Activated naive CD8-positive, alpha-beta T cell (primary cell): ENCODE data around the gene CES3.

ENCODE experiments used
- H3K27ac Mint-ChIP-seq: one replicate; pipeline ENCODE4 v1.8.0; 2021; ENCODE audit warnings: mixed read lengths
- H3K27me3 Mint-ChIP-seq: one replicate; pipeline ENCODE4 v1.8.0; 2021; ENCODE audit warnings: mixed read lengths
- H3K36me3 Mint-ChIP-seq: one replicate; pipeline ENCODE4 v1.8.0; 2021; ENCODE audit warnings: mixed read lengths
- H3K4me1 Mint-ChIP-seq: one replicate; pipeline ENCODE4 v1.8.0; 2021; ENCODE audit warnings: low read depth, mixed read lengths
- H3K4me3 Mint-ChIP-seq: one replicate; pipeline ENCODE4 v1.8.0; 2021; ENCODE audit warnings: mild to moderate bottlenecking, mixed read lengths
- H3K9me3 Mint-ChIP-seq: one replicate; pipeline ENCODE4 v1.8.0; 2021; ENCODE audit warnings: low read depth, mixed read lengths

Gene CES3

DNA sequence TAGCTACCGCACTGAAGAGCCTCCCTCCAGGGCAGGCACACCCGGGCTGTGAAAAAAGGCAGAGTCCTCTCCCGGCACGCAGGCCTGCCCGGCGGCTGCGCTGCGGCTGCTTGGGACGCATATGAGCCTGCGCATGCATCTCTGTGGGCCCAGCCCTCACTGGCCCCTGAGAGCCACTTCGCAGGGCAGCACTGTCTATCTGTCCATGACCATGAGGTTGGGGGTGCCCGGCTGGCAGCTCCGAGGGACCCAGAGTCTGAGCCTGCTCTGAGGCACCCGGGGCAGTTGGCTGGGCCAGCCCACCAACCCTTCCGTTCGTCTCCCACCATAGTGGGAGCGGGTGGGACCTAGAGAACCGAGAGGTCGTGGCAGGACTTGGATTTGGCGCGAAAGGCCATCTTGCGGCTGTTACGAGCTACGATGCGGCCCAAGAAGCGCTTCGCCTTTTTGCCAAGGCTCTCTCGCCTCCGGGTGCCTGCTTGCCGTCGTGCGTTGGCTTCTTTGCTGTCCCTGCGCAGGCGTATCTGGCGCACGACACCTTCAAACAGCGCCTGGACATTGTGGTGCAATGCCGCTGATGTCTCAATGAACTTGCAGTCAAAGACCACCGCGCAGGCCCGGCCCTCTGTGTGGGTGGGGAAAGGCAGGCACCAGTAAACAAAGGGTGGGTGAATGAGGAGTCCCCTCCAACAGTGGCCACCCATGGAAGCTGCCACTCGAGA lies 39.2 kb upstream of the CES3 start:
- Mint-ChIP-seq H3K27me3 (peaks cover 12% of the 10 kb centered on the region), H3K27ac (no peak overlapping the region), H3K9me3 (no peaks in the 10 kb centered on the region), H3K4me3 (no peak overlapping the region), H3K4me1 (peaks cover 3% of the 10 kb centered on the region), H3K36me3 (no peaks in the 10 kb centered on the region)

DNA sequence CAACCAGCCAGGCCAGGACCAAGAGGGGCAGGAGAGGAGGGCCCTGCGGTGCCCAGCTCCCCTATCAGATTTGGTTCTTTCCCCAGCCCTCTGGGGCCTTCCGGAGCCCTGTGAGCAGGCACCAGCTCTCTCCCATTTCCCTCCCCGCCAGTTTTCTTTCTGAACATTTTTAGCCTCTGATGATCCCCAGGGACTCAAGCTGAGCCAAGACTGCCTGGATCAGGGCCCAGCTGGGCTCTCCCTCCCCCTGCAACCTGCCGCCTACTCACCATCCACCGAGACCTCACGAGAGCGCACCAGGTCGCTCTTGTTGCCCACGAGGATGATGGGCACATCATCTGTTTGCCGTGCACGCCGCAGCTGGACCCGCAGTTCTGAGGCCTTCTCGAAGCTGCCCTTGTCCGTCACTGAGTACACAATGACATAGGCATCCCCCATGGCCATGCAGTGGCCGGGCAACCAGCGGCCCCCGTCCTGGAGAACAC lies 37.8 kb upstream of the CES3 start:
- H3K27ac Mint-ChIP-seq: no peak overlapping the region
- H3K27me3 Mint-ChIP-seq: peaks cover 12% of the 10 kb centered on the region
- no peaks in the 10 kb centered on the region for H3K9me3 Mint-ChIP-seq
- no peaks in the 10 kb centered on the region for H3K36me3 Mint-ChIP-seq
- peaks cover 3% of the 10 kb centered on the region for H3K4me1 Mint-ChIP-seq
- H3K4me3 Mint-ChIP-seq: no peak overlapping the region

DNA sequence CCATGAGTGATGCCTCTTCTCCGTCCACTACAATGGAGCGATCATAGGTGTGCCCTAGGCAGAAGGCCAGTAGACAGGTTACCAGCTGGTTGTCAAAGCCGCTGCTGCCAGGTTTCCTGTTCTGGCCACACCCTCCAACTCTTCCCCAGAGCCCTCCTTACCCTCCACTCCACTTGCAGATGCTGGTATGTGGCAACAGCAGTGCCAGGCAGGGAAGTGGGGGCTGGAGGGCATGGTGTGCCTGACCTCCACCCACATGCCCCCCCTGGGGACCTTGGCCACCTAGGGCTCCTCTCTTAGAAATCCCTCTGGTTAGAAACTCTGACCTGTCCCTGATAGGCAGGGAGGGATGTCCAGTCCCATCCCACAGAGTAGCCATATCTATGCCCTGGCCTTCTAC lies 37.2 kb upstream of the CES3 start:
- H3K4me3 Mint-ChIP-seq: no peak overlapping the region
- peaks cover 3% of the 10 kb centered on the region for H3K4me1 Mint-ChIP-seq
- H3K27ac Mint-ChIP-seq: no peak overlapping the region
- H3K27me3 Mint-ChIP-seq: peaks cover 12% of the 10 kb centered on the region
- no peaks in the 10 kb centered on the region for H3K9me3 Mint-ChIP-seq
- H3K36me3 Mint-ChIP-seq: no peaks in the 10 kb centered on the region

DNA sequence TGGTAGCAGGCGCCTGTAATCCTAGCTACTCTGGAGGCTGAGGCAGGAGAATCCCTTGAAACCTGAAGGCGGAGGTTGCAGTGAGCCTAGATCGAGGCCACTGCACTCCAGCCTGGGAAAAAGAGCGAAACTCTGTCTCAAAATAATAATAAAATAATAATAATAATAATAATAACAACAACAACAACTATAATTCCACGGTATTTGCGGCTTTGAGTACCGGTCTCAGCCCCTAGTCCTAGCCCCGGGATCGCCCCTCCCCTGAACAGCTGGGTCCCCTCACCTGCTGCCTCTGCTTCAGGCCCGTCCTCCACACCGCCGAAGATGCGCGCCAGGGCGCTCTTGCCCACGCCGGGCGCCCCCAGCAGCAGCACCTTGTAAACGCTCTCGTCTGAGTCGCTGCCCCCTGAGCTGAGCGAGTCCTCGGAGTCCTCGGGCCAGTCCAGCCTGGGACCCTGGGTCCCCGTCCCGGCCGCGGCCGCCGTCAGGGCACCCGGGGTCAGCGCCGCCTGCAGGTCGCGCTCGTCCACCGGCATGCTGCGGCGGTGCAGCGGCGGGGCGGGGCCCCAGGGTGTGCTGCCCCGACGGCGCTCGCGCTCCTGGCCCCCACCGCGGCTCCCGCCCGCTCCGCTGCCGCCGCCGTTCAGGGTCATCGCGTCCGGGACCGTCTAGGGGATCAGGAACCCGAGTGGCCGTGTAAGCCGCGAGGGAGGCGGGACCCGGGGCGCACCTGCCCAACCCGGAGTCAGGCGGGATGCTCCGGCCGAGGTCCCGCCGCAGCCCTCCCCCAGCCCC lies 36.3 kb upstream of the CES3 start:
- H3K4me3 Mint-ChIP-seq: peak overlapping the region; percentile 38

DNA sequence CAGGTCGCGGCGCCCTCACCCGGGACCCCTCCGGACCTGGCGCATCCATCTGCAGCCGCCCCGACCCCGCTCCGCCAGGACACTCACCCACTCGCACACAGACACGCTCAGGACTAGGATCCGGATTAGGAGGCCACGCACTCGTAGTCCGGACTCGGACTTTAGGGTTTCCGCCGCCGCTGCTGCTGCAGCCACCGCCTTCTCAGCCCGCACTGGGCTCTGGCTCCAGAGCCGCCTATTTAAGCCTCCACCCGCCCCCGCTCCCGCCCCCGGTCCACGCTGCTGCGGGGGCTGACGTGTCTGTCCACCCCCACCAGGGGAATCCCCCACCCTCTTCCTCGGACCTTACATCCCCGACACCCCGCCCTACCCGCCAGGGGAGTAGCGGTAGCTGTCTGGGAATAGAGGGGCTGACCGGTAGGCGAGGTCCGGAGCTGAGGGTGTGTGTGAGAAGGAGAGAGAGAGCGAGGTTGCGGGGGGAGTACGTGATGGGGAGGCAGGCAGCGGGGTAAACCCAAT lies 35.7 kb upstream of the CES3 start, which contains the start of gene RRAD:
Gene RRAD (minus strand): TSS at position 214 of the 519 bp plus-strand sequence. CDS start 356 bp downstream, outside the sequence.
- Mint-ChIP-seq H3K27ac (no peak within 1 kb of the TSS), H3K36me3 (no peaks in the 10 kb centered on the region), H3K9me3 (no peaks in the 10 kb centered on the region), H3K4me1 (peaks cover 3% of the 10 kb centered on the region), H3K27me3 (peaks cover 9% of the 10 kb centered on the region), H3K4me3 (peak within 1 kb of the TSS; percentile 73)

More for the DNA sequence above, 36.3 kb upstream of the CES3 start:
- Mint-ChIP-seq H3K9me3 (no peaks in the 10 kb centered on the region), H3K27ac (no peak overlapping the region), H3K4me1 (peaks cover 3% of the 10 kb centered on the region), H3K36me3 (no peaks in the 10 kb centered on the region), H3K27me3 (peaks cover 9% of the 10 kb centered on the region)

DNA sequence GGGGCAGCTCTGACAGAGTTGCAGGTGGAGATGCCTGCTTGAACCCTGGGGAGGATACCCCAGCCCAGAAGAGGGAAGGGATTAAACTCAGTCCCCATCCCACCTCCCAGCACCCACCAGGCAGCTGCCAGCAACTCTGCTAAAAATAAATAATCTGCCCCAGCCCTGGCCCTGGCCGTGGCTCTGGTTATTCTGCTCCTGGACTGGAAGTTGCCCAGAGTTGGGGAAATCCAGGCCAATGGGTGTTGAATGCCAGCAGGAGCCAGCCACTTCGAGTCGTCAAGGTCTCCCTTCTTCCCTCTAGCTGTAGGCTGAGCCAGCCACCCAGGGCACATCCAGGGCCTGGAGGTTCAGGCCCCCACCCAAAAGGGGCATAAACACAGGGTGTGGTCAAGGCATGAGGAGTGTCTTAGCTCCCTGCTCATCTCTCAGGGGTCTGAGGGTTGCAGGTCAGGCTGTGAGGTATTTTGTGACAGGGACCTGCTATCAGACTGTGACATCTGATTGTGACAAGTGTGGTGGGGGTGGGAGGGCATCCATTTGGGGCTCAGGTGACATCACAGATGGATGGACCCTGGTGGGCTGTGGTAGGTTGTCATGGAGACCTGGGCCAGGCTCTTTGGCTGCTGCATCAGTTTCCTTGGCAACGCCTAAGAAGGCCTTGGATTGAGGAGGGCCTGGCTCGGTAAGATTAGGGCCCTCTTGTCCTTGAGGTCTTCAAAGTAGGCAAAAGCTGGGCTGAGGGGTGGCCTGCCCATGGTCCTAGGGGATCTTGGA lies 34.7 kb upstream of the CES3 start:
- Mint-ChIP-seq H3K27me3 (peaks cover 8% of the 10 kb centered on the region), H3K4me3 (peak overlapping the region; percentile 20)

DNA sequence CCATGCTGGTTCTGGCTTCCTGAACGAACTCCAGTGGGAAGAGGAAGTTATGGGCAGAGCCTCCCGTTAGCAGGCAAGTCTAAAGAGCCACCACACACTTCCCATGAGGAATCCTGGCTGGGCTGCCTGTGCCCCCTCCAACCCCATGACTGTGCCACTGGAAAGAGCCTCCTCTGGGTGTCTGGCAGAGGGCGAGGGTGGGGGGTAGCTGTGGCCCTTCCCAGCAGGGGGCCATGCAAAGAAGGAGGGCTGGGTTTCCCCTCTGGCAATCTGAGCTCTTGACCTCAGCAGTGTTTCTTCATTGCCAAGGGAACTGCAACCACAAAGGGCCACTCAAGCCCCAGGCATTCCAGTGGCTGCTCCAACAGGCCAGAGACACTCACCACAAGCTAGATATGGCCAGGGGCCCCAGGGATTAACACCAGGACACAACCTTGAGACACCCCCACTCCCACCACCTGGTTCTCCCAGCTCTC lies 34.1 kb upstream of the CES3 start:
- Mint-ChIP-seq H3K36me3 (no peaks in the 10 kb centered on the region), H3K4me3 (no peak overlapping the region), H3K27me3 (peaks cover 7% of the 10 kb centered on the region), H3K27ac (no peak overlapping the region), H3K9me3 (no peaks in the 10 kb centered on the region), H3K4me1 (peaks cover 8% of the 10 kb centered on the region)

More for the DNA sequence above, 34.7 kb upstream of the CES3 start:
- Mint-ChIP-seq H3K27ac (no peak overlapping the region), H3K36me3 (no peaks in the 10 kb centered on the region), H3K4me1 (peaks cover 3% of the 10 kb centered on the region), H3K9me3 (no peaks in the 10 kb centered on the region)

DNA sequence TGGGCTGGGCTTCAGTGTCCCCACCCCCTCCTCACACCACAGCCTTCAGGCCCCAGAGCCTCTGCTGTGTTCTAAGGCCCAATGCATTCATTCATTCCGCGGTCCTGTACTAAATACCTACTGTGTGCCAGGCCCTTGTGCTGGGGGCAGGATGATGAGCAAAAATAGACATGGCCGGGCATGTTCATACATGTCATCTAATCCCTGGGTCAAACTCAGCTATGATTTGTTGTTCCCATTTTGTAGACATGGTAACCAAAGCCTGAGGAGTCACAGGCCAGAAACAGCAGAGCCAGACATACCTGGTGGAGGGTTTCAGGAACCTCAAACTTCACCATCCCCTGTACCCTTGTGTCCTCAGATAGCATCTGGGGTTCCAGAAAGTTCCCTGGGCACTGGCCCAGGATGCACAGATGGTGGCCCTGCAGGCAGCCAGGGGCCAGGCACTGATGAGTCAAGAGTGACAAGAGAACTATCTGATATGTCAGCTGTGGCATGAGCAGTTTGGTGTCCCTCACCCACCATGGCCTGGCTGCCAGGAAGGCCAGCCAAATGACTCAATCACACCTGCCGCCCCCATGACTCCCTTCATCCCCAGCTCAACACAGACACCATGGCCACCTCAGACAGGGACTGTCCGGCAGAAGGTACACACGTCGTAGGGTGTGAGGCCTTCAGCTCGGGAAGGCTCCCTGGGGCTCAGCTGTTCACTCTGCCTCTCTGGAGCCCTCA lies 33.0 kb upstream of the CES3 start:
- H3K27me3 Mint-ChIP-seq: peaks cover 7% of the 10 kb centered on the region
- peaks cover 18% of the 10 kb centered on the region for H3K4me1 Mint-ChIP-seq
- H3K9me3 Mint-ChIP-seq: no peaks in the 10 kb centered on the region
- no peak overlapping the region for H3K27ac Mint-ChIP-seq
- no peak overlapping the region for H3K4me3 Mint-ChIP-seq
- H3K36me3 Mint-ChIP-seq: no peaks in the 10 kb centered on the region

DNA sequence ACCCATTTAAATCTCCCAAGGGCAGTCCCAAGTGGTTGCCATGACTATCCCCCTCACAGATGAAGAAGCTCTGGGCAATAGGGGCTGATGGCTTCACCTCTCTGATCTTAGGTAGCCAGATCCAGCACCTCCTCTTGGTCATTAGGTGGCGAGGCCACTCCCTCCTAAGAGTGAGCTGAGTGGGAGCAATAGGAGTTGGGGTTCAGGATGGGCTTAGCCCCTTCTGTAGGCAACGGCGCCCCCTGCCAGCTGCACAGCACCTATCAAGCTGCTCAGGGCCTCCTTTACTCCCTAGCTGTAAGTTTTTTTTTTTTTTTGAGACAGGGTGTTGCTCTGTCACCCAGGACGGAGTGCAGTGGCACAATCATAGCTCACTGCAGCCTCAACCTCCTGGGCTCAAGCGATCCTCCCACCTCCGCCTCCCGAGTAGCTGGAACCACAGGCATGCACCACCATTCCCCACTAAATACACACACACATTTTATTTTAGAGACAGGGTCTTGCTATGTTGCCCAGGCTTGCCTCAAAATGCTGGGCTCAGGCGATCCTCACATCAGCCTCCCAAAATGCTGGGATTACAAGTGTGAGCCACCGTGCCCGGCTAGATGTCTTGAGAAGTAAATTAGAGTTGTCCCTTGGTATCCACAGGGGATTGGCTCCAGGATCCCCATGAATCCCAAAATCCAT lies 32.2 kb upstream of the CES3 start:
- peaks cover 3% of the 10 kb centered on the region for H3K36me3 Mint-ChIP-seq
- H3K9me3 Mint-ChIP-seq: no peaks in the 10 kb centered on the region
- peaks cover 26% of the 10 kb centered on the region for H3K4me1 Mint-ChIP-seq
- H3K4me3 Mint-ChIP-seq: no peak overlapping the region
- no peak overlapping the region for H3K27ac Mint-ChIP-seq
- H3K27me3 Mint-ChIP-seq: no peaks in the 10 kb centered on the region

DNA sequence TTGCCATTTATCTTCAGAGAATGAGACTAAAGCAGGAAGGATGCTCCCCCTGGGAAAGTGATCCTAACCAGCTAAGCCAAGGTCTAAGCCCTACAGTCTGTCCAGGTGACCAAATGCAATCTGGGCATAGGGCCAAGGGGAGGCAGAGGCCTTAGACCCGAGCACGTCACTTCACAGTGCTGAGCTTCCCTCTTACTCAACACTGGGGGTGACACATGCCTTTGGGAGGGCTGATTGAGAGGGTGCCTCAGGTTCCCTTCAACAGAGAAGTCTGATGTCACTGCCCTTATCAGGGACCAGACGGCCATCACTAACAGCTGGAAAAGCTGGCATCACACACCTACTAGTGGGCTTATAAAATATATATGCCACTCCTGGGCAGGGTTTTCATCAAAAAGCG lies 30.9 kb upstream of the CES3 start:
- no peaks in the 10 kb centered on the region for H3K9me3 Mint-ChIP-seq
- H3K4me3 Mint-ChIP-seq: no peak overlapping the region
- no peaks in the 10 kb centered on the region for H3K27me3 Mint-ChIP-seq
- H3K4me1 Mint-ChIP-seq: peaks cover 26% of the 10 kb centered on the region
- peaks cover 3% of the 10 kb centered on the region for H3K36me3 Mint-ChIP-seq
- H3K27ac Mint-ChIP-seq: no peak overlapping the region

DNA sequence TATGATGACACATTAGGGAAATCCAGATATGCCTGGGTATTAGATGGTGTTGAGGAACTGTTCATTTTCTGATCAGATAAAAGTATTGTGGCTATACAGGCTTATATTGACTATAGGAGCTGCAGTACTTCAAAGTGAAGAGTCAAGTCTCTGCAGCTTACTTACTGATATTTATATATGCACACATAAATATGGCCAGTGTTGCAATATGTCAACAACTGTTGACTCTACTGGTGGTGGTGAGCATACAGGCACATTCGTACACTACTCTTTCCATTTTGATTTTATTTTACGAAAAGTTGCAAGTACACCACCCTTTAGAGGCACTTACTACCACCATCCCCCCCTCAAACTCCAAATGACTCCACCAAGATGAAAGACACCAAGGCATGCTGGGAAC lies 29.4 kb upstream of the CES3 start:
- H3K4me1 Mint-ChIP-seq: peaks cover 31% of the 10 kb centered on the region
- no peaks in the 10 kb centered on the region for H3K27me3 Mint-ChIP-seq
- peak overlapping the region; percentile 41 for H3K27ac Mint-ChIP-seq
- no peaks in the 10 kb centered on the region for H3K9me3 Mint-ChIP-seq
- peak overlapping the region; percentile 98 for H3K4me3 Mint-ChIP-seq
- peaks cover 3% of the 10 kb centered on the region for H3K36me3 Mint-ChIP-seq

DNA sequence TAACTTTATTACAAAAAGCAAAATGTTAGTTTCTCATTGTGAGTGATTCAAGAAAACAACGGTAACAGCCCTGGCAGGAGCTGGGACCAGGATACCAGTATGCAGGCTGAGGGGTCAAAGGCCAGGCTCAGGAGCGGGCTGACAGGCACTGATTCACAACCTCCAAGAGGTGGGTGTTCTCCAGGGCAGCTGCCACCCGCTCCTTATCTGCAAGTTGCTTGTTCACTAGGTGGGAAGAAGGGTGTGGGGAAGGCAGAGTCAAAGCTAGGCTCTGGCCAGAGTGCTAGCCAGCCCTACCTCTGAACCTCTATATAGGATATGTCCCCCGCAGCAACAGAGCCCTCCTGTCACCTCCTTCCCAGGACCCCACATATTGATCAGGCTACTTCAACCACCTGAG lies 29.0 kb upstream of the CES3 start:
- H3K27ac Mint-ChIP-seq: peak overlapping the region; percentile 66
- no peaks in the 10 kb centered on the region for H3K9me3 Mint-ChIP-seq
- H3K4me1 Mint-ChIP-seq: peaks cover 34% of the 10 kb centered on the region
- H3K4me3 Mint-ChIP-seq: peak overlapping the region; percentile 98
- no peaks in the 10 kb centered on the region for H3K27me3 Mint-ChIP-seq
- H3K36me3 Mint-ChIP-seq: peaks cover 3% of the 10 kb centered on the region

DNA sequence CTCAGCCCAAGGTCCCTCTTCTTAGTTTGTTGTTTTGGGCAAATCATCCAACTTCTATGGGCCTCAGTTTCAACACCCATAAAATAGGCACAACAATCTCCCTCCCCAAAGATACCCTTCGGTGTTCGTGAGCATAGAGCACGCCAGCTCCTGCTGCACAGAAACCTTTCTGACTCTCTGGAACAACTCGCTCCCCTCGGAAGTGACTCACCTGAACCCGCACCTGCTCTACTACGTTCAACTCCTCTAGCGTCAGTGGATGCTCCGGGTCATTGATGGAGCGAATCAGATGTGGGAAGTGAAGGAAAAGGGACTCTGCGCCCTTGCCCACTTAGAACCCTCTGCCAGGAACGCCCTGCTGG lies 27.3 kb upstream of the CES3 start:
- Mint-ChIP-seq H3K9me3 (no peaks in the 10 kb centered on the region), H3K36me3 (peaks cover 3% of the 10 kb centered on the region), H3K27me3 (no peaks in the 10 kb centered on the region), H3K4me3 (peak overlapping the region; percentile 98), H3K4me1 (peaks cover 45% of the 10 kb centered on the region), H3K27ac (peak overlapping the region; percentile 96)
